OCI-M1 (cell line): ENCODE results near the gene NUDT14.

Experiments
- DNase-seq: peaks from one replicate; lab custom pipeline; 2025; lab: John Stamatoyannopoulos, UW

NUDT14 gene

DNA sequence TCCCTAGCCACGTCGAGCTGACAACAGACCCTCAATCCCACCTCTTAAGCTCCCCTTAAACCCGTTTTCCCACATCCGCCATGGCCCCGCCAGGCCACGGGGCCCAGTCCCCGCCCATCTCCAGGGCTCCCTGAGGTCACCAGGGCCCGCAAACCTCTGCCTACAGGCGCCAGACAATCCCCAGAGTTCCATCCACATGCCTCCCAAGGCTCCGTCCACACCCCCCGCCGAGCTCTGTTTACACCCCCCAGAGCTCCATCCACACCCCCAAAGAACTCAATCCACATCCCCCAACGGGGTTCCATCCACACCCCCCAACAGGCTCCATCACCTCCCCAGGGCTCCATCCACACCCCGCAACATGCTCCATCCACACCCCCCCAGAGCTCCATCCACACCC is 21.8 kb downstream of the NUDT14 start:
- no peak for DNase-seq

DNA sequence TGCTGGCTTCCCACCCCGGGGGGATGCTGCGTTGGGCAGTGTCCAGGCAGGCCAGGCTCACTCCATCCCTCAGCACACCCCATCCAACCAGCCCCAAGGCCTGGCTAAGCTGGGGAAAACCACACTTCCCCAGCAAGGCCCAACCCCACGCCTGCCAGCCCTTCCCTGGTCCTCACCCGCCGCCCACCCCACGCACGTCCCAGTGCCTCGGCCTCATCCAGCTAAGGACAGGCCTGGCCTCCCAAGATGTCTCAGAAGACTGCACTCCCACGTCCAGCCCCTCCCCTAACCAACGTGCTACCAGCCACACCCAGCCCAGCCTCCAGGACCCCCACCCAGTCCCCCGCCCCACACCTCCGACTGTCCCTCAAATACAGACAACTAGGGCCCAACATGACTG is 22.3 kb downstream of the NUDT14 start:
- no peak for DNase-seq

DNA sequence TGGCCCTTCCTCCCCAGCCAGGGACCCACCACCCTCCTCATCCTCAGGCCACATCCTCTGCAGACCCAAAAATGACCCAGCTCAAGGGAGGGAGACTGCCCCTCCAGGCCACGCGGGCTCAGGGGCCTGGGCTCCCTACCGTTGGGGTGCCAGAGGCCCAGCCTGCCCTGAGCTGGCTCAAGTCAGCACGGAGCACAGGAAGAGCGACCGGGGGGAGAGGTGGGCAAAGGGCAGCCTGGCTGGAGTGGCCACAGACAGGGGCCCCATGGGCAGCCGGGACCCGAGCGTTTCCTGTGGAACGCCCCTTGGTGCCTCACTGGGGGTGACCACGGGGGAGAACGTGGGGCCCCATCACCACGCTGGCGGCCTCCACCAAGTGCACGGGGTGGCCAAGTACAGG is 23.2 kb downstream of the NUDT14 start:
- DNase-seq: no peak

DNA sequence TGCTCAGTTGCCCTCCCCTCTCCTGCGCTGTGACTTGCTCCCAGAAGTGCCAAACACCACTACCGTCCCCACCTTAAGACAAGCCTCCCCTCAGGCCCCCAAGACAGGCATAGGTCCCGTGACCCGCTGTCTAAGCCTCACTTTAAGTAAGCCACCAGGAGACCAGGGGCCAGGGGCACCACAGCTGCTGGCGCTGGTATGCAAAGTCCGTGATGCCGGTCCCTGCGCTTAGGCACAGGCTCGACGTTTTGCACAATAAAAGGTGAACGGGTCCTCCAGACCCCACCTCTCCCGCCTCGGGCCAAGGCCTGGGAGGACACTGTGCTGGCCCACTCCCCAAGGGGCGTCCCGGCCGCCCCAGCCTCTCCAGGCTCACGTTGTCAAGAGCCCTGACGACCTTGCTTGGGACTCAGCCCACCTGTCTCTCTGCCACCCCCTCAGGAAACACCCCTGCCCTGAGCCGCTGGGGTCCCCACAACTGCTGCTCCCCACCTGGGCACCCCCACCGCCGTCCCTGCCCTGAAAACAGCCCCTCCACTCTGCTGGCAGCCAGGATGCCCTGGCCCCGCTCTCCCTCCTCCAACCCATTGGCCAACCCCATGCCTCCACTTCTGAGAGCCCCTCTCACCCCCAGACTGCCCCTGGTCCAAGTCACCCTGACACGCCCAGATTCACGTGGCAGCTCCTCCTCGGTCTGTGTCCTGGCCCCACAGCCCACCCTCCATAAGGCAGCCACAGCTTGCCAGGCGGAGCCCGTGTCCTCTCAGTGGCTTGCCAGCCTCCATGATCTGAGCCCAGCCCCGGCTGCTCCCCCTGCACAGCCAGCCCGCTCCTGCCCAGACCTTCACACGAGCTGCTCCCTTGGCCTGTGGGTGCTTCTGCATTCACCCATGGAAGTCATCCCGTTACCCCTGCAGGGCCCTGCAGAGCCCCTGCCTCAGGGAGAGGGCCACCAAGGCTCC is 24.4 kb downstream of the NUDT14 start:
- DNase-seq: no peak

DNA sequence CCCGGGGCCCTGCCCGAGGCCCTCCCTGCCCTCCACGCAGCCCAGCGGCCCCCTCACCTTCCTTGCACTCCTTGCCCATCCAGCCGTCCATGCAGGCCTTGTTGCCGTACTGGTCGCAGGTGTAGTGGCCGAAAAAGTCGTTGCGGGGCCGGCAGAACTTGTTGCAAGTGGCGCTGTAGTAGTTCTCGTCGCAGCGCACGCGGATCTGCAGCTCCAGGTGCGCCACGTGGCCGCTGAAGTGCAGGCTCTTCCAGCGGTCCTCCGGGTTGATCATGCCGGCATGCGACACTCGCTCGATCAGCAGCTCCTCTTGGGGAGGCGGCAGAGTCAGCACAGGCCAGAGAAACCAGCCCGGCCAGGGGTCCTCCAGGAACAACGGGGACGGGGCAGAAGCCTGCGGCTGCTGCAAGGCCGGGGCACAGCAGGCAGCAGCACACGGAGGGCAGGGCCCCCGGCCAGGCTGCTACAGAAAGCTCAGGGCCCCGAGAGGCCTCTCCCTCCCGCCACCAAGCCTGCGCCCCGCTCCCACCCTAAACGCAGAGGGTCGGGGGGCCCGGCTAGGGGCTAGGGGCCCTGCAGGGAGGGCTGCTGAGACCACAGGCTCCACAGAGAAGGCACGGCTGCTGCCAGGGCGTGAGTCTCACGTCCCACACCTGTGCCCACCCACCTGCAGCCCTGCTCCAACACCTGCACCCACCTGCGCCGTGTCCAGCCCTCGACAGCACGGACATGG is 25.3 kb downstream of the NUDT14 start:
- DNase-seq: no peak

DNA sequence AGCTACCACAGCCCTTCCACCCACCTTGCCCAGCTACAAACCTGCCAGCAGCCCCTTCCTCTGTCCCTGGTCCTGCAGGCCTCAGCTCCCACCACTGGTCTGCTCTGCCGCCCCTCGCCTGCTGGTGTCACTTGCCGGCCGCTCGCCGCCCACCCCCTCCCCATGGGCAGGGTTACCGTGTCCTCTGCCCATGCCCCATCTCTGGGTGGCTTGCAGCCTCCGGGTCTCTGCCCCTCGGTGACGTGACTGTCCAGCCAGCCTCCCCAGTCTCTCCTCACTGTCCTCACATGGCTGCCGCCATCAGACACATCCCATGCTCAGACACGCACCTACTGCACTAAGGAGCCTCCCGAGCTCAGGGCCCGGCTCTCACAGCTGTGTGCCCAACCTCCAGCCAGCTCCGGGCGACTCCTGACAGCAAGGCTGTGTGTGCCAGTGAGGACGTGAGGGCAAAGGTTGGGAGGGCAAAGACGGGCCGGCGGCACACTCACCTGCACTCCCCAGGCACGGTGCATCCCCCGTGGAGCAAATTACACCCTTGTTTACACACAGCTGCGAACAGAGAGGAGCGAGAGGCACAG is 26.0 kb downstream of the NUDT14 start:
- no peak for DNase-seq

DNA sequence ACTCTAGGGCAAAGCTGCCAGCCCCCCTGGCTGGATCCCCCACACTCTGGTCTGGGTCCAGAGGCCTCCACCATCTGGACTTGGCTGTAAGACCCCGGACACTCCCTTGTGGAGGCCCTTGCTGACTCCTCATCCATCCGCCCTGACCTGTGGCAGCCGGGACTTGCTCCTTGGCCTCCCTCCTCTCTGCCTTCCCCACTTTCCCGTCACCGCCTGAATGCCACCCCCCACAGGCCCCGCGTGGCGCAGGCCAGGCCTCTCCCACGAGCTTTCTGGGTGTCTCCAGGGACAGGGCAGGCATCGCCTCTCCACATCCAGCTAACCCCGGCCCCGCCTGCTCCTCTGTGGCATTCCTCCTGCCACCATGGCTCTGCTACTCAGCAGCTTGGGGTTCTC is 26.6 kb downstream of the NUDT14 start:
- DNase-seq: no peak

DNA sequence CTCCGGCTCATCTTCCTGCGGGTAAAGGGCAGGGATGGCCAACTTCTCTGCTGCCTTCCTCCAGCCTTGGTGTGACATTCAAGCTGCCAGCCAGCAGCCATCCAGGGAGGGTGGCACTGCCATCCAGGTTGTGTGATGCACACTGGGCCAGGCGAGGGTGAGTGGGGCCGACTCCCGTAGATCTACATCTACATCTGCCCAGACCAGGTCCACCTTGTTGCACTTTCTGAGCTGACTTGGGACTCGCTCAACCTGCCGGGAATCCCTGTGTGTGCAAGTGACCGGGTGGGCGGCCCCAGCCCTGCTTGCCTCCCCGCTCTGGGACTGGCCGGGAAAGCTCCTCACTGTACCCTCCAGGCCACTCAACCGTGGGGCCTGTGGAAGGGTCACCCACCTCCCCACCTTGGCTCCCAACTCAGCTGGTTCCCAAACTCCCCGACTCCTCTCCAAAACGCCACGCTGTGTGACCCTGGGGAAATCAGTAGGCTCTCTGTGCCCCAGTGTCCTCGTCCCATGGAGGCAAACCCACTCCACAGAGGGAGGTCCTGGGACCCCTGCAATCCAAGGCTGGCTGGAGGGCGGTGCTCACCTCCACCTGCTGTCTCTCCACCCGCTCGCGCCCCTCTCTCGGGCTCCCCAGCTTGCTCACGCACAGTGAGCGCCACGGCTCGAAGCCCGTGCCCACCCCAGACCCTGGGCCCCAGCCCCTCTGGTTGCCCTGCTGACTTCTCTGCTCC is 27.2 kb downstream of the NUDT14 start:
- no peak for DNase-seq

DNA sequence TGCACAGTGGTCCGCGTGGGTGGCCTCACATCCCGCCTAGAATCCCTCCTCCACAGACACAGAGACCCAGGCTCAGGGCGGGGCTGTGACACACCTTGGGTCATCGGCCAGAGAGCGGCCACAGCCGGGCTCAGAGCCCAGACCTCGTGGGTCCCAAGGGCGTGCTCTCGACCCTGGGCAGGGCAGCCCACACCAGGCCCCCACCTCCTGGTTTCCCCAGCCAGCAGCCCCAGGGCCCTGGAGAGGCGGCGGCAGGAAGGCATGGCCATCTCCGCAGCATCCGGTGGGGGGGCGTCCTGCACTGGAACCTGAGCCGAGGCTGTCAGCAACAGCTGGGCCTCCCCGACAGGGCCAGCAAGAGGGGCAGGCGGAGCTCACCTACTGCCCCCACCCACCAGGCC is 27.8 kb downstream of the NUDT14 start:
- DNase-seq: no peak

DNA sequence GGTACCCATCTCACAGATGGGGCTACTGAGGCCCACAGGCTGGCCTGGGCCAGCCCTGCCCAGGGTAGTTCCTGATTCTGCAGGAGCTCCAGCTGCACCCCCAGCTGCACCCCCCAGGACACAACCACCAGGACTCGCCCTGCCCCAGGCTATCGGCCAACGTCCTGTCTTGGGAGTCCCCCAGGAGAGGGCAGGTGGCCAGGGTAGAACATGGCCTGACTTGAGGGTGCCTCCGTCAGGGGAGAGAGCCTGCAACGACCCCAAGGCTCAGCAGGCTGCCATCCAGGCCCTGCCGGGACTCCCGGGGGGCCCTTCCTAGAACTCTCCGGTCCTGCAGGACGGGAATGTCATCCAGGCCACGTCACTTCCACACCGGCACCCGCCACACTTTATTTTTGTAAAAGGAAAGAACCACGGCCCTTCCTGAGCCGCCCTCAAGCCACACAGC is 28.3 kb downstream of the NUDT14 start:
- no peak for DNase-seq

DNA sequence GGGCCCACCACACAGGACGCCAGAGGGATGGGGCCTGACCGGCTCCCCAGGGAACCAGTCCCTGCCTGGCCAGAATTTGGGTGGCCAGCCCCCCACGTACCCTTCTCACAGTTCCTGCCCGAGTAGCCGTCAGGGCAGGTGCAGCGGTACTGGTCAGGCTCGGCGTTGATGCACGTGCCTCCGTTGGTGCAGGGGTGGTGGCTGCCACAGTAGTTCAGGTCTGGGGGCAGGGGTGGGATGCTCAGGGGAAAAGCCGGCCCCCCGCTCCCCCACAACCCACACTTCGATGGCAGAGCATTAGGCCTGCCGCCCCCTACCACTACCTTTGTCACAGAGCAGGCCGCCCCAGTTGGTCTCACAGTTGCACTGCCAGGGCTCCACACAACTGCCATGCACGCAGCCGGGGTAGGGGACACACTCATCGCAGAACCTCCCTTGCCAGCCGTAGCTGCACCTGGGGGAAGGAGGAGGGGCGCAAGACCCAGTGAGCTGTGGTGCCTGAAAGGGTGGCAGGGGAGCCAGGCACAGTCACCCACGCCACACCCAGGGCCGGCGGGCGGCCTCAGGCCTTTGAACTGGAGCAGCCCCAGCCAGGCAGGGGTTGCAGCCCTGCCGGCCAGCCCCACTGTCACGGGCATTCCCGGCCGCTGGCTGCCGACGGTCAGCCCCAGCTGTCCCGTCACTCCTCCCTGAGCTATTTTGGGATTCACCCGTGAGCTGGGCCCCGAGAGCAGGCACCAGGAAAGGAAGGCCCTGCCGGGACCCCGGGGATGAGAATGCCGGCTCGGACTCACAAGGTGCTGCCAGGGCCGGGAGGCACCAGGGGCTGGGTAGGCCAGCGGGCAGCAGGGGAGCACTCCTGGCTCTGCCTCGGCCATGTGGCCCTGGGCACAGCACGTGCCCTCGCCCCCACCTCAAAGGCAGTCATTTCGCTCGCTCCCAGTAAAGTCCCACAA is 29.0 kb downstream of the NUDT14 start:
- no peak for DNase-seq

DNA sequence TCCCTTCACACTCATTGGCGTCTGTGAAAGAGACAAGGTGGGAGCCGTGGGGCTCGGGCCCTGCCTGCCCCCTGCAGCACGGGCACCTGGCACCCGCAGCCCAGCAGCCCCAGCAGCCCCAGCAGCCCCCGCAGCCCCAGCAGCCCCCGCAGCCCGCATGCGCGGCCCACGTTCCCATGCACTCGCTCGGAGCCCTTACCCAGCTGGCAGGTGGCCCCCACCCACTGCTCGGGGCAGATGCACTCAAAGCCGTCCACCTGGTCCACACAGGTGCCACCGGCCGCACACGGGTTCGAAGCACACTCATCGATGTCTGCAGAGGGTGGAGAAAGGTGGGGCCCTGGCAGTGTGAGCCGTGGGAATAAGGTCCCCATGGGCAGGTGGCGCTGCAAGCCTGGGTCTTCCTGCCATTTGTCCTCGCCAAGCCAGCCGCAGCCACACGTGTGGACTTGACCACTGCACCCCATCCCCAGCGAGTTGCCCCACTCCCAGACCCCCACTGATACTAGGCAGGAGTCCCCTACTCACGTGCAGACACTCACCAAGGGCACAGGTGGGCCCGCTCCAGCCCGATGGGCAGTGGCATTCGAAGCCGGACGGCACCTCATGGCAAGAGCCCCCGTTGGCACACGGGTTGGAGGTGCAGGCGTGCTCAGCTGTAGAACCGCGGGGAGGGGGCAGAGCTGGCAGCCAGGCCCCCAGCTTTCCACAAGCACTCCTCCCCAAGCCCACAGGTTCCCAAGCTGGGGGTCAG is 29.9 kb downstream of the NUDT14 start:
- DNase-seq: no peak

DNA sequence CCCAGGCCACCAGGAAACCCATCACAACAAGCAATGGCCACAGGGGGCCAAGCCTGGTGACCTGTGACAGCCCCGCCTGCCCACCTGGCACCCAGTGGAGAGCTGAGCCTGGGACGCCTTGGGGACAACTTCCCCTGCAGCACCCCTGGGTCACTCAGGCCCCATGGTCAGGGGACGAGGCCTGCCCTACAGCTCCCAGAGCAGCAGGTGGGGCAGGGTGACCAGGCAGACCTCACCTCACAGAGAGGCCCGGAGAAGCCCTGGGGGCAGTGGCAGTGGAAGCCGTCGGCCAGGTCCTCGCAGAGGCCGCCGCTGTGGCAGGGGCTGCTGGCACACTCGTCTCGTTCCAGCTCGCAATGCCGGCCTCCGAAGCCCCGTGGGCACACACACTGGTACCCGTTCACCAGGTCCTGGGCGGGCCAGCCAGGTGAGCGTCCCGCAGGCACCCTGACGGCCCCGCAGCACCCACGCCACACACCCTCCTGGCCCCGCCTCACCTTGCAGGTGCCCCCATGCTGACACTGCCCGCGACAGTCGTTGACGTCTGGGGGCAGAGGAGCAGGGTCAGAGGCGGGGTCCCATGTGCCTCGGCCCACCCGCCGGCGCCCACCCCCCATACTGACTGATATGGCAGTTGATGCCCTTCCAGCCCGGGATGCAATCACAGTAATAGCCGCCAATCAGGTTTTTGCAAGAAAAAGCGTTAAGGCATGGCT is 30.6 kb downstream of the NUDT14 start:
- no peak for DNase-seq

DNA sequence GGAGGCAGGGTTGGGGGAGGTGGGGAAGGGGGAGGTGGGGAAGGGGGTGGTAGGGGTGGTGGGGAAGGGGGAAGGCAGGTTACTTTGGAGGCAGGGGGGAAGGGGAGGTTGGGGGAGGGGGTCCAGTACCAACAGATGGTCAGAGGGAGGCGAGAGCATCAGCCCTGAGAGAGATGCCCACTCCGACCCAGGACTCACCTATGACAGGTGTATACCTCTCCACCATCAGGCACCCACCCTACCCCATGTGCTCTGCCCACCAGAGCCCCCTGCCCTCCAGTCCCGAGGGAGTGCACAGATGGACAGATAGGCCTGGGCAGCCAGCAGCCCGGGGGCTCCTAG is 31.1 kb downstream of the NUDT14 start:
- no peak for DNase-seq

DNA sequence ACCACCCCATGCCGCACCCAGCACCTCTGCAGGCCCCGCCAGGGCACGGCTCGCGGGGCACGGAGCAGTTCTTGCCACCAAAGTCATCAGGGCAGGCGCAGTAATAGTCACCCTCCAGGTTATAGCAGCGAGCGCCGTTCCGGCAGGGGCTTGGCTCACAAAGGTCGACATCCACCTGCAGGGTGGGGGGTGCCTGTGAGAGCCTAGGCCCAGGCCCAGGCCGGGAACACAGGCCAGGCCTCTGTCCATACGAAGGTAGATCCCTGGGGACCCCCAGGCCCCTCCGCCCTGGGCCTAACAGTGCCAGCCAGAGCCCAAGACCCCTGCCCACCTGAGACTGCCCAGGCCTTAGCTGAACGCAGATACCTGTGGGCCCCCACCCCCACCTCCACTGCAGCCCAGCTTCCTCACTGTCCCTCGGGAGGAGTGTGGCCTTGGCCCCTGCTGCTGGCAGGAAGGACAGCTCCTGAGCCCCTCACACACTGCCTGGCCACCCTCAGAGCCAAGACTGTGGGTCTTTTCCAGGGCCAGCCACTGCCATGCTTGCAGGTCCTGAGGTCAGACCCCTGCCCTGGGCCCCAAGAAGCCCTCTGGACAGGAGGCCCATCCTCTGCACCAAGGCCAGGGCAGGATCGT is 31.8 kb downstream of the NUDT14 start:
- no peak for DNase-seq

DNA sequence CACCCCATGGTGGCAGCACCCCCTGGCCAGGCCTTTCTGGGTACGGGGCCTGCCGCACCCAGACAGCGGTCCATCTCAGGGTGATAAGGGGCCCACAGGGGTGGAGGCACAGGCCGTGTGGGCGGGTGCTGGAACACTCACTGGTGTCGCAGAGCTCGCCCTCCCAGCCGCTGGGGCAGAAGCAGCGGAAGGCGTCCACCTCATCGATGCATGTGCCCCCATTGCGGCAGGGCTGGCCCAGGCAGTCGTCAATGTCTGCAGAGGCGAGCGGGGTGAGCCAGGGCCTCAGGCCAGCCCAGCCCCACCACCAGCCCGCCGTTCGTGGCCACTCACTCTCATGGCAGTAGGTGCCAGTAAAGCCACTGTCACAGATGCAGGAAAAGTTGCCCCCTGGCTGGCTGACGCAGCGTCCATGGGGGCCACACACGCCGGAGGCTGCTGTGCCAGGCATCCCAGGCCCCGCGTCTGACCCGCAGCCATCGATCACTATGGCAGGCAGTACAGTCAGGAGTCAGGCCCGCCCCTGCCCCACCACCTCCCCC is 32.4 kb downstream of the NUDT14 start:
- no peak for DNase-seq

DNA sequence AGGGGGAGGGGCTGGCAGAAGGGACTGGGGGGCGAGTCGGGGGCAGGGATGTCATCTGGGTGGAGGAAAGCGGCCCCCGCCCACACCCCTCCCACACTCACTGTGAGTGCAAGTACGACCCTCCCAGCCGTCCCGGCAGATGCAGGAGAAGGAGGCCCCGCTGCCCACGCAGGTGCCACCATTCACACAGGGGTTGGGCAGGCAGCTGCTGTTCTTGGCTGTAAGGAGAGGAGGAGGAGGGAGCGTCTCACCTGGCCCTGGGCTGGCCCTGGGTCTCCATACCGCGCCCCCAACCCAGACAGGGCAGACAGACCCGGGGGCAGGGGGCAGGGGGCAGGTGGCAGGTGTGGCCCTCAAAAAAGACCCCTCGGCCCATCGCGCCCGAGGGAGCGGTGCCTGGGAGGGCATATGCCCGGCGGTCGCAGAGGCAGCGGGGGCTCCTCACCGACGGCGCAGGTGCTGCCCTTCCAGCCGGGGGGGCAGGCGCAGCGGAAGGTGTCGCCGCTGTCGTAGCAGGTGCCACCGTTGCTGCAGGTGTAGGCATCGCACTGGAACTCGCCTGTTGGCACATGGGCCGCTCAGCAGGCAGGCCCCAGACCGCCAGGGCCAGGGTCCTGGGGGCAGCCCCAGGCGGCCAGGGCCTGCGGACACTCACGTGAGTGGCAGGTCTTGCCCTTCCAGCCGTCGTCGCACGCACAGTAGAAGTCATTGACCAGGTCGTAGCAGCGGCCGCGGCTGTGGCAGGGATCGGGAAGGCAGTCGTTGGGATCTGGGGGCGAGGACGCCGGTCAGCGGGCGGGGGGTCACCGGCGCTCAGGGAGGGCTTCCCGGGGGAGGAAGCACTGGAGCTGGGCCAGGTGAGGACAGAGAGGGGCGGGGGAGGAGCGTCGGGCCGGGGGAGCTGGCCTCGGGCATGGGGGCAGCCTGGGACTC is 33.2 kb downstream of the NUDT14 start:
- DNase-seq: no peak
